Measurements from ENCODE around the gene PRM3.

Gene PRM3

GRCh38 chr16:11255737-11256660, 17.4 kb downstream of the PRM3 start, which contains the start of gene SOCS1:
SOCS1 (minus strand) TSS chr16:11256204; CDS start chr16:11255478, 726 bp downstream.
- peak; percentile 77 for TF ChIP-seq CTCF (conservative IDR thresholded peaks at IDR 0.05; ENCODE audit: low read depth, low read length)
- peak within 1 kb of the TSS; percentile 48 for H3K27ac ChIP-seq

GRCh38 chr16:11254913-11255736, 18.3 kb downstream of the PRM3 start:
- TF ChIP-seq CTCF (conservative IDR thresholded peaks at IDR 0.05; ENCODE audit: low read depth, low read length), result no peak
- Histone ChIP-seq H3K9ac (peak overlapping the region; percentile 77; the same call in 1 of the 2 replicates), H3K79me2 (ENCODE audit: insufficient read depth, low read depth) (no peaks in the 10 kb centered on the region), H3K4me1 (ENCODE audit: low read depth, poor library complexity, severe bottlenecking) (peaks cover 34% of the 10 kb centered on the region), H3K27ac (no peak overlapping the region), H2AFZ (ENCODE audit: low read depth) (peak overlapping the region; percentile 58; the same call in 1 of the 2 replicates), H4K20me1 (ENCODE audit: insufficient read depth) (no peaks in the 10 kb centered on the region), H3K4me3 (IDR thresholded peaks at IDR 0.05; ENCODE audit: insufficient read depth, low read depth, low read length) (no peak overlapping the region), H3K27me3 (ENCODE audit: insufficient read depth, low read depth) (no peaks in the 10 kb centered on the region; the same call in 1 of the 2 replicates), H3K4me2 (peak overlapping the region; percentile 83; the same call in 1 of the 2 replicates), H3K36me3 (ENCODE audit: insufficient read depth) (no peaks in the 10 kb centered on the region)

More at GRCh38 chr16:11255737-11256660, 17.4 kb downstream of the PRM3 start, which contains the start of gene SOCS1:
- no peaks in the 10 kb centered on the region for H3K36me3 ChIP-seq (ENCODE audit: insufficient read depth)
- H4K20me1 ChIP-seq (ENCODE audit: insufficient read depth), result no peaks in the 10 kb centered on the region
- peaks cover 34% of the 10 kb centered on the region for H3K4me1 ChIP-seq (ENCODE audit: low read depth, poor library complexity, severe bottlenecking)
- peak within 1 kb of the TSS; percentile 98 for H3K4me2 ChIP-seq
- H3K9ac ChIP-seq, result peak within 1 kb of the TSS; percentile 77
- no peak within 1 kb of the TSS for H3K4me3 ChIP-seq (IDR thresholded peaks at IDR 0.05; ENCODE audit: insufficient read depth, low read depth, low read length)
- no peaks in the 10 kb centered on the region for H3K79me2 ChIP-seq (ENCODE audit: insufficient read depth, low read depth)
- H3K27me3 ChIP-seq (ENCODE audit: insufficient read depth, low read depth), result no peaks in the 10 kb centered on the region; the same call in 1 of the 2 replicates
- H2AFZ ChIP-seq (ENCODE audit: low read depth), result peak within 1 kb of the TSS; percentile 77

GRCh38 chr16:11253995-11254912, 19.2 kb downstream of the PRM3 start:
- Histone ChIP-seq H3K4me2 (peak overlapping the region; percentile 83; the same call in 1 of the 2 replicates), H3K9ac (no peak overlapping the region), H3K27ac (no peak overlapping the region), H3K27me3 (ENCODE audit: insufficient read depth, low read depth) (no peaks in the 10 kb centered on the region), H3K79me2 (ENCODE audit: insufficient read depth, low read depth) (no peaks in the 10 kb centered on the region), H3K4me3 (IDR thresholded peaks at IDR 0.05; ENCODE audit: insufficient read depth, low read depth, low read length) (no peak overlapping the region), H3K4me1 (ENCODE audit: low read depth, poor library complexity, severe bottlenecking) (peaks cover 30% of the 10 kb centered on the region), H3K36me3 (ENCODE audit: insufficient read depth) (no peaks in the 10 kb centered on the region), H4K20me1 (ENCODE audit: insufficient read depth) (no peaks in the 10 kb centered on the region), H2AFZ (ENCODE audit: low read depth) (no peak overlapping the region)
- TF ChIP-seq CTCF (conservative IDR thresholded peaks at IDR 0.05; ENCODE audit: low read depth, low read length), result no peak
